ENCODE data around the gene PRIMA1. TPM values are rescaled to one million over a fixed set of nuclear protein-coding genes. Genes with fewer than 3 reads are reported as not detected.

PRIMA1 gene
- total RNA-seq, 1 experiment from 2014 or later: 4.9 TPM

- TF ChIP-seq, protein P1, sequence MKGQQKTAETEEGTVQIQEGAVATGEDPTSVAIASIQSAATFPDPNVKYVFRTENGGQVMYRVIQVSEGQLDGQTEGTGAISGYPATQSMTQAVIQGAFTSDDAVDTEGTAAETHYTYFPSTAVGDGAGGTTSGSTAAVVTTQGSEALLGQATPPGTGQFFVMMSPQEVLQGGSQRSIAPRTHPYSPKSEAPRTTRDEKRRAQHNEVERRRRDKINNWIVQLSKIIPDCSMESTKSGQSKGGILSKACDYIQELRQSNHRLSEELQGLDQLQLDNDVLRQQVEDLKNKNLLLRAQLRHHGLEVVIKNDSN (CRISPR knock-in tag; IDR thresholded peaks at IDR 0.05): no peak
- TF ChIP-seq TP53 (CRISPR knock-in tag; IDR thresholded peaks at IDR 0.05) (no peak), EMX1 (CRISPR knock-in tag; IDR thresholded peaks at IDR 0.05) (no peak)
- TF ChIP-seq, protein P2, sequence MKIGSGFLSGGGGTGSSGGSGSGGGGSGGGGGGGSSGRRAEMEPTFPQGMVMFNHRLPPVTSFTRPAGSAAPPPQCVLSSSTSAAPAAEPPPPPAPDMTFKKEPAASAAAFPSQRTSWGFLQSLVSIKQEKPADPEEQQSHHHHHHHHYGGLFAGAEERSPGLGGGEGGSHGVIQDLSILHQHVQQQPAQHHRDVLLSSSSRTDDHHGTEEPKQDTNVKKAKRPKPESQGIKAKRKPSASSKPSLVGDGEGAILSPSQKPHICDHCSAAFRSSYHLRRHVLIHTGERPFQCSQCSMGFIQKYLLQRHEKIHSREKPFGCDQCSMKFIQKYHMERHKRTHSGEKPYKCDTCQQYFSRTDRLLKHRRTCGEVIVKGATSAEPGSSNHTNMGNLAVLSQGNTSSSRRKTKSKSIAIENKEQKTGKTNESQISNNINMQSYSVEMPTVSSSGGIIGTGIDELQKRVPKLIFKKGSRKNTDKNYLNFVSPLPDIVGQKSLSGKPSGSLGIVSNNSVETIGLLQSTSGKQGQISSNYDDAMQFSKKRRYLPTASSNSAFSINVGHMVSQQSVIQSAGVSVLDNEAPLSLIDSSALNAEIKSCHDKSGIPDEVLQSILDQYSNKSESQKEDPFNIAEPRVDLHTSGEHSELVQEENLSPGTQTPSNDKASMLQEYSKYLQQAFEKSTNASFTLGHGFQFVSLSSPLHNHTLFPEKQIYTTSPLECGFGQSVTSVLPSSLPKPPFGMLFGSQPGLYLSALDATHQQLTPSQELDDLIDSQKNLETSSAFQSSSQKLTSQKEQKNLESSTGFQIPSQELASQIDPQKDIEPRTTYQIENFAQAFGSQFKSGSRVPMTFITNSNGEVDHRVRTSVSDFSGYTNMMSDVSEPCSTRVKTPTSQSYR (CRISPR knock-in tag; IDR thresholded peaks at IDR 0.05): no peak
These were observed 28.5 kb downstream of the PRIMA1 start (continued) for GRCh38 chr14:93759719-93760307.

DNA sequence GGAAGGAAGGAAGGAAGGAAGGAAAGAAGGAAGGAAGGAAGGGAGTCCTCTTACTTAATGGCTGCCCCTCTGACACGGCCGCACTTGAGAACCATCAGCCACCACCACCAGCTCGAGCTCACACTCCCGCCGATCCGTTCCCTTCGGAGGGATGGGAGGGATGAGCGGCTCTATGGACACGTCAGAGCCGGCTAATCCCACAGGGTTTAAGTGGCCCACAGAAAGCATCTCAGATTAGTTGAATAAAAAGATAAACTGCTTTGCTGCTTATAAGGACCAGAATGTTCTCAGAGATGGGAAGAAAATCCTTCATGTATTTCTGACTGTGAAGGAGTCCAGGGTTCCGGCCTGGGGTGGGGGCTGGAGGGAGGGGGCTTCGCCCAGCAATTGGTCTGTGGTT is 31.1 kb downstream of the PRIMA1 start:
- ATAC-seq (no peak), DNase-seq (ENCODE audit: low spot score) (no peak)
- Mint-ChIP-seq H3K9me3 (no peaks in the 10 kb centered on the region), H3K4me3 (no peak overlapping the region), H3K4me1 (peaks cover 3% of the 10 kb centered on the region; the same call in 1 of the 2 replicates), H3K36me3 (no peaks in the 10 kb centered on the region), H3K27me3 (ENCODE audit: low read depth) (no peaks in the 10 kb centered on the region), H3K27ac (no peak overlapping the region)
- ChIA-PET CTCF (interaction anchor here (0.7 kb wide), 1 partner anchor 102 kb away, joined by 4 read pairs; no protein-coding TSS in a partner anchor), POLR2A (no interaction called here)
- TF ChIP-seq, protein P1 (CRISPR knock-in tag; IDR thresholded peaks at IDR 0.05): no peak
- TF ChIP-seq ATF6 (CRISPR knock-in tag; IDR thresholded peaks at IDR 0.05) (no peak), MXD4 (CRISPR knock-in tag; IDR thresholded peaks at IDR 0.05; ENCODE audit: borderline replicate concordance) (no peak), IRF2 (CRISPR knock-in tag; IDR thresholded peaks at IDR 0.05; ENCODE audit: borderline replicate concordance, low read depth) (no peak), GABPB1 (CRISPR knock-in tag; IDR thresholded peaks at IDR 0.05) (no peak), ETV6 (CRISPR knock-in tag; IDR thresholded peaks at IDR 0.05) (no peak), CDX4 (CRISPR knock-in tag; IDR thresholded peaks at IDR 0.05; ENCODE audit: borderline replicate concordance) (no peak), AFF4 (CRISPR knock-in tag; IDR thresholded peaks at IDR 0.05; ENCODE audit: borderline replicate concordance) (no peak), NR2C2 (CRISPR knock-in tag; IDR thresholded peaks at IDR 0.05) (no peak), SOX15 (CRISPR knock-in tag; IDR thresholded peaks at IDR 0.05) (no peak), NFYB (CRISPR knock-in tag; conservative IDR thresholded peaks at IDR 0.05; ENCODE audit: low read depth) (no peak), ZNF138 (CRISPR knock-in tag; conservative IDR thresholded peaks at IDR 0.05) (no peak)
- TF ChIP-seq, protein P2 (CRISPR knock-in tag; IDR thresholded peaks at IDR 0.05): no peak
